Mucosa of descending colon (tissue), 3 donors: Measurements from ENCODE around the gene SNX30. TPM values are rescaled to one million over a fixed set of nuclear protein-coding genes. Genes with fewer than 3 reads are reported as not detected.

ENCODE experiments used
- ATAC-seq: fragments of 200-7000 bp; cut with Tn5 transposase; one replicate; pipeline ENCODE4 v1.9.1; 2020; ENCODE audit warnings: mild to moderate bottlenecking, moderate library complexity
- DNase-seq, 3 donors: peaks; one replicate each; pipeline ENCODE4 v3.0.0-alpha.2; 2020
- H3K36me3 ChIP-seq: fragments of 200-600 bp; one replicate; pipeline ENCODE4 v1.8.0; 2021; ENCODE audit warnings: low read depth, mild to moderate bottlenecking
- H3K4me1 ChIP-seq: fragments of 200-600 bp; one replicate; pipeline ENCODE4 v1.8.0; 2021; ENCODE audit warnings: low read depth, mild to moderate bottlenecking
- H3K4me3 ChIP-seq: fragments of 200-600 bp; one replicate; pipeline ENCODE4 v1.8.0; 2021; ENCODE audit warnings: mild to moderate bottlenecking
- H3K9me3 ChIP-seq: fragments of 200-600 bp; one replicate; pipeline ENCODE4 v1.8.0; 2021; ENCODE audit warnings: mild to moderate bottlenecking
- CTCF ChIP-seq: fragments of 200-600 bp; IDR thresholded peaks from one replicate; pipeline ENCODE4 v1.8.0; 2022; ENCODE audit warnings: antibody characterized with exemption, mild to moderate bottlenecking
- intact Hi-C, 2 donors: fragments of 100-400 bp; cut with DNase I in 1 of 2; cut with micrococcal nuclease in 1 of 2; formaldehyde crosslinking; loops; one replicate each; pipeline versions ENCODE4 v1.11.0 to v1.11.1; 2022; cut with DNase I, micrococcal nuclease
- long read RNA-seq, 2 donors: library from polyadenylated mRNA; unstranded; transcript quantifications; one replicate each; pipeline ENCODE4 v2.0.0, GENCODE V29; 2019 to 2021
- total RNA-seq, 3 donors: library from RNA; stranded (reverse); fragmentation: NEBNext Ultra II Directional in 2 of 3; extraction: Animal tissue kit (Norgen Biotek cat#: 25700) in 2 of 3; gene quantifications; one replicate each; pipeline versions ENCODE4 v1.2.1 to v1.2.4, GENCODE V29; 2021 to 2023
- donor health status: DM: no; HTN: no; CAD: no; lungs with moderate emphysema.
- donor health status: DM: no; HTN: no; CAD: no.
- donor health status: DM: no; HTN: yes; CAD: no.

The SNX30 gene
- total RNA-seq = 10 to 100 TPM; 19.0 to 38.6 (median 34.8) TPM
- long read RNA-seq, donor 1, full-length matches to known transcripts = 2 of 7 reads
- long read RNA-seq, donor 1, partial matches to known transcripts = 2 of 7 reads
- long read RNA-seq, donor 1, other reads (novel, unspliced or antisense) = 3 of 7 reads
- long read RNA-seq, donor 2 = 0 reads

- H3K36me3 ChIP-seq = no peaks in the 10 kb centered on the region
- peaks cover 30% of the 10 kb centered on the region for H3K4me1 ChIP-seq
- TF ChIP-seq CTCF = no peak
- peak; percentile 95 for ATAC-seq
- H3K9me3 ChIP-seq = no peaks in the 10 kb centered on the region
- H3K4me3 ChIP-seq = peak within 1 kb of the TSS; percentile 95
- intact Hi-C loops = no loop called here
- peak; percentile 92 to 95 (median 95) for DNase-seq
Measured at GRCh38 chr9:112750016-112750763, at the start of gene SNX30. Gene SNX30, plus strand, starts transcription at chr9:112750760. Its CDS starts 242 bp downstream, at chr9:112751002.

GRCh38 chr9:112703304-112703703 lies 47.3 kb upstream of the SNX30 start:
- DNase-seq = no peak

GRCh38 chr9:112705768-112706427 lies 44.7 kb upstream of the SNX30 start:
- TF ChIP-seq CTCF = no peak
- intact Hi-C loops = no loop called here
- no peaks in the 10 kb centered on the region for H3K9me3 ChIP-seq
- DNase-seq = peak in 1 of 3 donors; percentile 38
- H3K4me3 ChIP-seq = no peak overlapping the region
- peak; percentile 73 for ATAC-seq
- no peaks in the 10 kb centered on the region for H3K36me3 ChIP-seq
- H3K4me1 ChIP-seq = no peaks in the 10 kb centered on the region

More at GRCh38 chr9:112703304-112703703, 47.3 kb upstream of the SNX30 start:
- H3K4me3 ChIP-seq = no peak overlapping the region
- H3K4me1 ChIP-seq = no peaks in the 10 kb centered on the region
- H3K9me3 ChIP-seq = no peaks in the 10 kb centered on the region
- TF ChIP-seq CTCF = no peak
- no peak for ATAC-seq
- intact Hi-C loops = no loop called here
- no peaks in the 10 kb centered on the region for H3K36me3 ChIP-seq

GRCh38 chr9:112711050-112711689 lies 39.4 kb upstream of the SNX30 start:
- peak; percentile 7 for TF ChIP-seq CTCF
- ATAC-seq = no peak
- intact Hi-C loops = no loop called here

GRCh38 chr9:112712678-112713077 lies 37.9 kb upstream of the SNX30 start:
- peaks cover 10% of the 10 kb centered on the region for H3K4me1 ChIP-seq
- no peak overlapping the region for H3K4me3 ChIP-seq
- H3K36me3 ChIP-seq = no peaks in the 10 kb centered on the region
- ATAC-seq (no peak), DNase-seq (no peak)
- no peak for TF ChIP-seq CTCF
- no peaks in the 10 kb centered on the region for H3K9me3 ChIP-seq
- intact Hi-C loops = no loop called here

More at GRCh38 chr9:112711050-112711689, 39.4 kb upstream of the SNX30 start:
- Histone ChIP-seq H3K36me3 (no peaks in the 10 kb centered on the region), H3K9me3 (no peaks in the 10 kb centered on the region), H3K4me1 (no peaks in the 10 kb centered on the region), H3K4me3 (no peak overlapping the region)
- no peak for DNase-seq
